ENCODE data around the gene DAZ3.
"Not testable (repeated sequence)": the region's sequence is repeated elsewhere in the genome, so short reads cannot be mapped to it uniquely, and the experiment has no call there.

Gene DAZ3, protein sequence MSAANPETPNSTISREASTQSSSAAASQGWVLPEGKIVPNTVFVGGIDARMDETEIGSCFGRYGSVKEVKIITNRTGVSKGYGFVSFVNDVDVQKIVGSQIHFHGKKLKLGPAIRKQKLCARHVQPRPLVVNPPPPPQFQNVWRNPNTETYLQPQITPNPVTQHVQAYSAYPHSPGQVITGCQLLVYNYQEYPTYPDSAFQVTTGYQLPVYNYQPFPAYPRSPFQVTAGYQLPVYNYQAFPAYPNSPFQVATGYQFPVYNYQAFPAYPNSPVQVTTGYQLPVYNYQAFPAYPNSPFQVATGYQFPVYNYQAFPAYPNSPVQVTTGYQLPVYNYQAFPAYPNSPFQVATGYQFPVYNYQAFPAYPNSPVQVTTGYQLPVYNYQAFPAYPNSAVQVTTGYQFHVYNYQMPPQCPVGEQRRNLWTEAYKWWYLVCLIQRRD

DNA sequence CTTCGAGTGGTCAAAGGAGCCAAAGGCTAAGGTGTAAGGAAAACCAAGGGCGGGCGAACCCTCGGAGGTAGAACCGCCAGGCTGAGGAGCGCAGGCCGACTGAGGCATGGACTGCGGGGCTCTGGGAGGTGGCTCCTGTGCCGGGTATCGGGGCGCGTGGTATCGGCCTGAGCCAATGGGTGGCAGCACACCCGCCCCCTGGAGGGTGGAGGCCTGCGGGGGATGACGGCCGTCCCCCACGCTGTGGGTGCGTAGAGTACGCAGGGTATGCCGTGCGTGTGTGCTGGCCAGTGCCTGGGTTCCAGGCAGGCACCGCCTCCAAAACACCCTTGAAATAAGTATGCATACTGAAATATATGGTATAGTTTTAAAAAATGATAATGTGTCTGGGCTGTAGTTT is at the start of gene DAZ3:
TSS of gene DAZ3 (minus strand) at position 101 of the 400 bp plus-strand sequence. CDS start 208 bp downstream, outside the sequence.
- not testable (repeated sequence) for DNase-seq (ENCODE audit: low read depth)

DNA sequence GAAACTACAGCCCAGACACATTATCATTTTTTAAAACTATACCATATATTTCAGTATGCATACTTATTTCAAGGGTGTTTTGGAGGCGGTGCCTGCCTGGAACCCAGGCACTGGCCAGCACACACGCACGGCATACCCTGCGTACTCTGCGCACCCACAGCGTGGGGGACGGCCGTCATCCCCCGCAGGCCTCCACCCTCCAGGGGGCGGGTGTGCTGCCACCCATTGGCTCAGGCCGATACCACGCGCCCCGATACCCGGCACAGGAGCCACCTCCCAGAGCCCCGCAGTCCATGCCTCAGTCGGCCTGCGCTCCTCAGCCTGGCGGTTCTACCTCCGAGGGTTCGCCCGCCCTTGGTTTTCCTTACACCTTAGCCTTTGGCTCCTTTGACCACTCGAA is 20.4 kb upstream of the DAZ3 start, which contains the start of gene DAZ4:
TSS of gene DAZ4 (plus strand) at position 301 of the 400 bp plus-strand sequence. CDS start 208 bp downstream, outside the sequence.
- DNase-seq (ENCODE audit: low read depth): not testable (repeated sequence)

DNA sequence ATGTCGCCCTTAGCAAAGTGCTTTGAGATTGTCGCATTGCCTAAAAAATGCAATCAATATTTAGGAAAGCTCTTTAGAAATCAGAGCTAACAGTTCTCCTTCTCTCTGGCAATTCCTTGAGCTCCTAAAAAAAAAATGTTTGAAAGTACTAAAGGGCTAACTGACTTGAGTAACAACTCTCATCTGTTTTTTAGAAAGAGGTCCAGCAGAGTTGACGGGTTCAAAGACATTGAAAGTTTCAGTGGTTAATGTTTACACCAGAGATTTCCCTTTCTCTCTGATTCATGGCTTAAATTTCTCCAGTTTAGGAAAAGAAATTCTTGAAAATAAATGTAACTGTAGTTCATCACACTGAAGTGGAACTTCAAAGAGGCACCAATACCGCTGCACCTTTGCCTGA is 11.9 kb upstream of the DAZ3 start:
- DNase-seq (ENCODE audit: low read depth): not testable (repeated sequence)

DNA sequence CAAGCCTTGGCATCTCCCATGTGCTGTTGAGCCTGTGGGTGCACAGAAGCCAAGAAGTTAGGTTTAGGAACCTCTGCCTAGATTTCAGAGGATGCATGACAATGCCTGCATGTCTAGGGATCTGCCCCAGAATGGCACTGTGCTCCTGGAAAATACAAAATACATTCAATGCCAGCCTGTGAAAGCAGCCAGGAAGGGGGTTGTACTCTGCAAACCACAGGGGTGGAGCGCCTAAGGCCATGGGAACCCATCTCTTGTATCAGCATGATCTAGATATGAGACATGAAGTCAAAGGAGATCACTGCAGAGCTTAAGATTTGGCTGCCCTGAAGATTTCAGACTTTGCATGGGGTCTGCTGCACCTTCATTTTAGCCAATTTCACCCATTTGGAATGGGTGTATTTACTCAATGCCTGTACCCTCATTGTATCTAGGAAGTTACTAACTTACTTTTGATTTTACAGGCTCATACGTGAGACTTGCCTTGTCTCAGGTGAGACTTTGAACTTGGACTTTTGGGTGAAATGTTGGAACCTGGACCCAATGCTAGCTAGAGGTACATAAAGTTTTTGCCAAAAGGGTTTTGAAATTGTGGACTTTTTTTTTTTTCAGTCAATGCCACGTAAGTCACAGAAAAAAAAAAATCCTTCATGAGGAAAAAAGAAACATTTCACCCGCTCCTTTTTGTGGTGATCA is 11.1 kb upstream of the DAZ3 start:
- DNase-seq (ENCODE audit: low read depth): not testable (repeated sequence)

DNA sequence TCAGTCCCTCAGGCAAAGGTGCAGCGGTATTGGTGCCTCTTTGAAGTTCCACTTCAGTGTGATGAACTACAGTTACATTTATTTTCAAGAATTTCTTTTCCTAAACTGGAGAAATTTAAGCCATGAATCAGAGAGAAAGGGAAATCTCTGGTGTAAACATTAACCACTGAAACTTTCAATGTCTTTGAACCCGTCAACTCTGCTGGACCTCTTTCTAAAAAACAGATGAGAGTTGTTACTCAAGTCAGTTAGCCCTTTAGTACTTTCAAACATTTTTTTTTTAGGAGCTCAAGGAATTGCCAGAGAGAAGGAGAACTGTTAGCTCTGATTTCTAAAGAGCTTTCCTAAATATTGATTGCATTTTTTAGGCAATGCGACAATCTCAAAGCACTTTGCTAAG is 8.6 kb upstream of the DAZ3 start:
- not testable (repeated sequence) for DNase-seq (ENCODE audit: low read depth)

Data from EH (cell line).